Activated CD8-positive, alpha-beta T cell treated with anti-CD3 and anti-CD28 coated beads for 36 hours (primary cell): ENCODE data around the gene TPH1. TPM values are rescaled to one million over a fixed set of nuclear protein-coding genes. Genes with fewer than 3 reads are reported as not detected.
A peak's percentile ranks its signal among the peaks of the same experiment; 100 is the strongest.

Source experiments
- ATAC-seq: fragments of 200-7000 bp; cut with Tn5 transposase; one replicate; pipeline ENCODE4 v1.10.0; 2021; ENCODE audit warnings: mild to moderate bottlenecking, moderate library complexity
- CTCF ChIA-PET: fragments of 350-600 bp; sonication (Branson Sonifier 250); formaldehyde crosslinking; loops from one replicate; lab custom pipeline; 2021; ENCODE audit warnings: antibody characterized with exemption; lab: Charles Lee
- POLR2A ChIA-PET: fragments of 350-600 bp; sonication (Branson Sonifier 250); formaldehyde crosslinking; loops from one replicate; lab custom pipeline; 2021; ENCODE audit warnings: antibody characterized with exemption; lab: Charles Lee
- DNase-seq: peaks from one replicate; pipeline ENCODE4 v3.0.0-alpha.2; 2020
- H3K27ac Mint-ChIP-seq: one replicate; pipeline ENCODE4 v1.8.0; 2021; ENCODE audit warnings: mild to moderate bottlenecking, mixed read lengths
- H3K27me3 Mint-ChIP-seq: one replicate; pipeline ENCODE4 v1.8.0; 2021; ENCODE audit warnings: mixed read lengths
- H3K36me3 Mint-ChIP-seq: one replicate; pipeline ENCODE4 v1.8.0; 2021; ENCODE audit warnings: low read depth, mixed read lengths
- H3K4me1 Mint-ChIP-seq: one replicate; pipeline ENCODE4 v1.8.0; 2021; ENCODE audit warnings: low read depth, mixed read lengths
- H3K4me3 Mint-ChIP-seq: one replicate; pipeline ENCODE4 v1.8.0; 2021; ENCODE audit warnings: mild to moderate bottlenecking, moderate library complexity, mixed read lengths
- H3K9me3 Mint-ChIP-seq: one replicate; pipeline ENCODE4 v1.8.0; 2021; ENCODE audit warnings: mixed read lengths
- intact Hi-C: fragments of 100-400 bp; cut with micrococcal nuclease; formaldehyde crosslinking; loops from one replicate; pipeline ENCODE4 v1.10.0; 2022
- total RNA-seq, 2 experiments: library from RNA; stranded (reverse); gene quantifications; one replicate each; pipeline ENCODE4 v1.2.3, GENCODE V29; 2021
- TF ChIP-seq, protein P1 (sequence below): fragments of 200-600 bp; IDR thresholded peaks from one replicate; pipeline ENCODE4 v1.8.0; 2022; ENCODE audit warnings: antibody characterized with exemption, mild to moderate bottlenecking

The TPH1 gene
- total RNA-seq, 2 experiments from 2014 or later: 0.18 to 0.23 TPM

DNA sequence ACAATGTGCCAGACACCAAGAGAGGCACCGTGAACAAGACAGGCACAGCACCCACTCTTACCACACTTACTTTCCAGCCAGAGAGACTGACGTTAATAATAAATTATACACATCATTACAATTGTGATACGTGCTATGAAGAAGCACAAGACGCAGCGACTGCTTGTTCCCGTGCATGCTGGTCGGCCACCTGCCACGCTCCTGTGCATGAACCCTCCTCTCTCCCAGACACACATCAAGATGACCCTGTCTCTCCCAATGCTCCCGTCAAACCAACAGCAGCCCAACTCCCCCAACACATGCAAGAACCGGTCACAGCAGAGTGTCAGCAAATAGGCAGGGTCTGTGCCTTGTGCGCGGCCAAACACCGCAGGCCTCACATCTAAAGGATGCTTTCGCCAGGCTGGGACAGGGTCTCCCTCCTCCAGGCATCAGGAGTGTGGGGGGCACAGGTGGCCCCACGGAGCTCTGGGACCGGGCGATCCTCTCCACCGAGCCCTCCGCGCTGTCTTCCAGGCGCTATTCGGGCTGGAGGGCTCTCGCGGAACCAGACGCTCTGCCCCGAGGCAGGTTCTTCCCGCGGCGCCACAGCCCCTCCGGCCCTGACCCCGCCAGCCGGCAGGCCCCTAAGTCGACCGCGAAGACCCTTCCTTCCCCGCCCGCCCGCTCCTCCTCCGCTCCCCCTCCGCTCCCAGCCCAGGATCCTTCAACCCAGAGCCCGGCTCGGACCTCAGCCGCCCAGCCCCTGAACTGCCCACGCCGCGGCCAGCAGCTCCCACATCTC, 33.8 kb downstream of the TPH1 start:
- Mint-ChIP-seq H3K36me3 (no peaks in the 10 kb centered on the region), H3K27me3 (no peaks in the 10 kb centered on the region), H3K9me3 (no peaks in the 10 kb centered on the region), H3K4me3 (peak overlapping the region; percentile 92), H3K27ac (peak overlapping the region; percentile 90), H3K4me1 (peaks cover 41% of the 10 kb centered on the region)
- TF ChIP-seq, protein P1, sequence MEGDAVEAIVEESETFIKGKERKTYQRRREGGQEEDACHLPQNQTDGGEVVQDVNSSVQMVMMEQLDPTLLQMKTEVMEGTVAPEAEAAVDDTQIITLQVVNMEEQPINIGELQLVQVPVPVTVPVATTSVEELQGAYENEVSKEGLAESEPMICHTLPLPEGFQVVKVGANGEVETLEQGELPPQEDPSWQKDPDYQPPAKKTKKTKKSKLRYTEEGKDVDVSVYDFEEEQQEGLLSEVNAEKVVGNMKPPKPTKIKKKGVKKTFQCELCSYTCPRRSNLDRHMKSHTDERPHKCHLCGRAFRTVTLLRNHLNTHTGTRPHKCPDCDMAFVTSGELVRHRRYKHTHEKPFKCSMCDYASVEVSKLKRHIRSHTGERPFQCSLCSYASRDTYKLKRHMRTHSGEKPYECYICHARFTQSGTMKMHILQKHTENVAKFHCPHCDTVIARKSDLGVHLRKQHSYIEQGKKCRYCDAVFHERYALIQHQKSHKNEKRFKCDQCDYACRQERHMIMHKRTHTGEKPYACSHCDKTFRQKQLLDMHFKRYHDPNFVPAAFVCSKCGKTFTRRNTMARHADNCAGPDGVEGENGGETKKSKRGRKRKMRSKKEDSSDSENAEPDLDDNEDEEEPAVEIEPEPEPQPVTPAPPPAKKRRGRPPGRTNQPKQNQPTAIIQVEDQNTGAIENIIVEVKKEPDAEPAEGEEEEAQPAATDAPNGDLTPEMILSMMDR: no peak
- DNase-seq (peak; percentile 25), ATAC-seq (peak; percentile 3)
- intact Hi-C loops: loop anchor here (5.0 to 10.0 kb wide), 2 partner anchors 95 to 372 kb away; partner anchors contain the start of gene SAAL1
- CTCF ChIA-PET: interaction anchor here (1.0 to 1.9 kb wide), 5 partner anchors 11 to 103 kb away, joined by 3 to 4 read pairs (median 4); no protein-coding TSS in a partner anchor
- POLR2A ChIA-PET: interaction anchor here (1.2 to 2.1 kb wide), 4 partner anchors 9 to 383 kb away, joined by 4 to 7 read pairs (median 6); partner anchors contain the start of gene LDHA

DNA sequence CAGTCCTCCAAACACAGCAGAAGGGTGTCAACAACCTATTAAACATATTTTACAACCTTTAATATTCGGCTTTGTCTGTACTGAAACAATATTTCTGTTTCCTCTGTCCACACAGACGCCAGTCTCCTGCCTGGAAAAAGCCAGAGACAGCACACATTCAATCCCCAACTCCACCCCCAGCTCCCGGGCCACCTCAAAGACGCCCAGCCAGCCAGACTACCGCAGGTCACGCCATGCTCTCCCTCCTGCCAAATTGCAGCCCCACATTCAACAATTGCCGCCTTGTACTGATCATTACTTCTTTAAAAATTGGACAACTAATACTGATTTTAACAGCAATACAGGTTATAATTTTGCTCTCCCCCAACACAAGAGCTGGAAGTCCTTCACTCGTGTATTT, 34.4 kb downstream of the TPH1 start:
- Mint-ChIP-seq H3K27me3 (no peaks in the 10 kb centered on the region), H3K4me1 (peaks cover 41% of the 10 kb centered on the region), H3K4me3 (peak overlapping the region; percentile 92), H3K36me3 (peaks cover 2% of the 10 kb centered on the region), H3K27ac (peak overlapping the region; percentile 90), H3K9me3 (no peaks in the 10 kb centered on the region)
- no peak for ATAC-seq
- intact Hi-C loops: loop anchor here (5.0 to 10.0 kb wide), 2 partner anchors 96 to 373 kb away; partner anchors contain the start of gene SAAL1
- TF ChIP-seq, protein P1: no peak
- POLR2A ChIA-PET: interaction anchor here (1.2 kb wide), 1 partner anchor 11 kb away, joined by 6 read pairs; no protein-coding TSS in a partner anchor
- DNase-seq: no peak
- CTCF ChIA-PET: interaction anchor here (1.0 to 1.9 kb wide), 3 partner anchors 22 to 104 kb away, joined by 3 to 4 read pairs (median 4); no protein-coding TSS in a partner anchor

DNA sequence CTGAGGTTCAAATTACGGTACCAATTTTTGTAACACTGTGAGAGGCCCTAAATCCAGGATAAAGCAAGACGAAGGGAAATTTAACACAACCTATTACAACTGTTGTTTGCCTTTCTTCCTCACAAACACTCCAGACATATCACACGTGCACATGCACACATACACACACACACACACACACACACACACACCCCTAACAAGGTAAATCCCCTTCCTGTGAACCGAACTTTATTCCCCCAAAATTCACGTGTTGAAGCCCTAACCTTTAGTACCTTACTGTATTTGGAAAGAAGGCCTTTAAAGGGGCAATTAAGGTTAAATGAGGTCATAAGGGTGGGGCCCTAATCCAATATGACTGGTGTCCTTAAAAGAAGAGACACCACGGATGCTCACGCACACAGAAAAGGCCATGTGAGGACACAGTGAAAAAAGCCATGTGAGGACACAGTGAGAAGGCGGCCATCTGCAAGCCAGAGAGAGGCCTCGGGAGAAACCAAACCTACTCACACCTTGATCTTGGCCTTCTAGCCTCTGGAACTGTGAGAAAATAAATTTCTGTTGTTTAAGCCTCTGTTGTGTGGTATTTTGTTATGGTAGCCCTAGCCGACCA, 35.0 kb downstream of the TPH1 start:
- peak overlapping the region; percentile 62 for H3K27ac Mint-ChIP-seq
- no peaks in the 10 kb centered on the region for H3K27me3 Mint-ChIP-seq
- CTCF ChIA-PET: interaction anchor here (1.0 to 1.5 kb wide), 3 partner anchors 15 to 105 kb away, joined by 3 to 4 read pairs (median 4); no protein-coding TSS in a partner anchor
- no peak for ATAC-seq
- H3K9me3 Mint-ChIP-seq: no peaks in the 10 kb centered on the region
- H3K4me3 Mint-ChIP-seq: peak overlapping the region; percentile 92
- DNase-seq: peak; percentile 24
- POLR2A ChIA-PET: no interaction called here
- intact Hi-C loops: loop anchor here (5.0 to 10.0 kb wide), 2 partner anchors 96 to 374 kb away; partner anchors contain the start of gene SAAL1
- H3K36me3 Mint-ChIP-seq: peaks cover 5% of the 10 kb centered on the region
- TF ChIP-seq, protein P1: no peak
- H3K4me1 Mint-ChIP-seq: peaks cover 41% of the 10 kb centered on the region

DNA sequence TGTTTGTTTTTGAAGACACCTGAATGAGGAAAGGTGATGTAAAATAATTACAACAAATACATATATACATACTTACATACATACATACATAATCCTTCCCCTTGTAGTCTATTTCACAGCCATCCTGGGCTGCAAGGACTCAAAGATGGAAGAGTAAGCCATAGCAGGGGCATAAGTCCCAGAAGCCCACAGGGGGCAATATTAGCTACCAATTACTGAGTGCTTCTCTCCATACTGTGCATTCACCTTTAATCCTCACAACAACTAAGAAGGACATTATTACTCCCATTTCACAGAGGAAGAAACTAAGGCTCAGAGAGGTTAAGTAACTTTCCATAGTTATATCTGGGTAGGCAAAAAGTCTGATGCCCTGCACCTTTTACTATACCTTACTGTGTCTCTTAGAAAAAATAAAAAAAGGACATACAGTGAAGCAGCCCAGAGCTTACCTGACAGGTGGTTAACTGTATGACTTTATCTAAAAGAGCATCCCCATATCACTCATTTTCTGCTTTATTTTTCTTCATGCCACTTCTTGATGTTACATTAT, 35.9 kb downstream of the TPH1 start:
- ATAC-seq (no peak), DNase-seq (peak; percentile 8)
- Mint-ChIP-seq H3K4me3 (no peak overlapping the region), H3K9me3 (no peaks in the 10 kb centered on the region), H3K36me3 (peaks cover 11% of the 10 kb centered on the region), H3K27ac (peak overlapping the region; percentile 34), H3K27me3 (no peaks in the 10 kb centered on the region), H3K4me1 (peaks cover 37% of the 10 kb centered on the region)
- TF ChIP-seq, protein P1: no peak
- POLR2A ChIA-PET: interaction anchor here (1.5 kb wide), 1 partner anchor 29 kb away, joined by 3 read pairs; no protein-coding TSS in a partner anchor
- intact Hi-C loops: loop anchor here (5.0 to 10.0 kb wide), 2 partner anchors 97 to 375 kb away; partner anchors contain the start of gene SAAL1
- CTCF ChIA-PET: interaction anchor here (0.9 to 1.5 kb wide), 5 partner anchors 11 to 62 kb away, joined by 3 to 4 read pairs (median 3); no protein-coding TSS in a partner anchor
